ENCODE data around the gene SERPINB1. TPM values are rescaled to one million over a fixed set of nuclear protein-coding genes. Genes with fewer than 3 reads are reported as not detected.

SERPINB1 gene
- total and polyA plus RNA-seq, 9 of the 15 experiments (the other 6 are each of a cell fraction or from before 2014, with no cell fraction given): 33.9 to 108 (median 63.8) TPM

- TF ChIP-seq NR2C2 (CRISPR knock-in tag; IDR thresholded peaks at IDR 0.05) (no peak), NR2C2 (tag; IDR thresholded peaks at IDR 0.05) (no peak), CBX8 (IDR thresholded peaks at IDR 0.05; ENCODE audit: borderline replicate concordance, extremely low read depth, low read depth, low read length, poor library complexity, severe bottlenecking) (no peak), FOXM1 (IDR thresholded peaks at IDR 0.05; ENCODE audit: low read depth) (no peak), FOXM1 (CRISPR knock-in tag; IDR thresholded peaks at IDR 0.05; ENCODE audit: low read depth) (no peak)
Measured at GRCh38 chr6:2782825-2783187, 58.9 kb downstream of the SERPINB1 start (continued).

GRCh38 chr6:2782356-2782708, 59.3 kb downstream of the SERPINB1 start:
- ChIA-PET CTCF (ENCODE audit: low intra/inter-chr PET ratio) (no interaction called here), POLR2A (interaction anchor here (0.6 to 9.0 kb wide), 8 partner anchors 9 to 206 kb away, joined by 3 to 151 read pairs (median 4); partner anchors contain the start of gene WRNIP1)
- no peak overlapping the region; the same call in 1 of the 2 replicates for H3K4me2 ChIP-seq (ENCODE audit: insufficient read depth, low read length)
- FAIRE-seq (no peak), DNase-seq (ENCODE audit: extremely low read depth in 1 of 4, low spot score in 3 of 4) (no peak), ATAC-seq (no peak)
- no peak overlapping the region for H2AFZ ChIP-seq (ENCODE audit: low read depth, low read length)
- H3K9me3 ChIP-seq (replicated peaks; ENCODE audit: control insufficient read depth, insufficient read depth, low read depth, low read length): no peaks in the 10 kb centered on the region
- H3K4me3 ChIP-seq: no peak overlapping the region
- BruUV-seq (replicated peaks): no TSS peak
- in situ Hi-C loops (cut with MboI): loop anchor here (10.0 kb wide), 1 partner anchor 272 kb away; no protein-coding TSS in a partner anchor
- intact Hi-C loops (cut with micrococcal nuclease): no loop called here
- H3K4me1 ChIP-seq (replicated peaks in 1 of 2; ENCODE audit: control insufficient read depth in 2 of 2, insufficient read depth in 2 of 2, low read length in 2 of 2): peaks cover 19 to 20% of the 10 kb centered on the region in 2 experiments
- peak overlapping the region; percentile 61; the same call in 1 of the 3 replicates for H3K27ac ChIP-seq (ENCODE audit: extremely low read depth, low read depth, low read length)
- TF ChIP-seq TBP (optimal IDR thresholded peaks at IDR 0.05; ENCODE audit: low read depth, low read length) (peak; percentile 9), POLR3G (IDR thresholded peaks at IDR 0.05; ENCODE audit: extremely low read depth, insufficient read length, insufficient replicate concordance) (no peak), MIER1 (IDR thresholded peaks at IDR 0.05; ENCODE audit: low read depth) (no peak), CLOCK (CRISPR knock-in tag; IDR thresholded peaks at IDR 0.05; ENCODE audit: borderline replicate concordance) (no peak), HBP1 (CRISPR knock-in tag; IDR thresholded peaks at IDR 0.05) (no peak), ZNF263 (CRISPR knock-in tag; IDR thresholded peaks at IDR 0.05; ENCODE audit: borderline replicate concordance) (peak; percentile 89), SRF (CRISPR knock-in tag; IDR thresholded peaks at IDR 0.05) (no peak), NFXL1 (CRISPR knock-in tag; IDR thresholded peaks at IDR 0.05) (no peak), HNRNPH1 (optimal IDR thresholded peaks at IDR 0.05; ENCODE audit: low read depth, low read length) (no peak), ZNF583 (CRISPR knock-in tag; IDR thresholded peaks at IDR 0.05) (no peak), CEBPB (tag; IDR thresholded peaks at IDR 0.05) (no peak), ZNF75A (CRISPR knock-in tag; IDR thresholded peaks at IDR 0.05) (no peak), DIDO1 (tag; IDR thresholded peaks at IDR 0.05; ENCODE audit: low read depth) (no peak)
- no peaks in the 10 kb centered on the region for H3K27me3 ChIP-seq (ENCODE audit: control insufficient read depth in 2 of 2, insufficient read depth in 2 of 2, low read length in 2 of 2)
- peaks cover 63% of the 10 kb centered on the region for H3K79me2 ChIP-seq (ENCODE audit: control insufficient read depth, insufficient read depth, low read length)
- peak overlapping the region in 1 of 2 experiments; percentile 30; a peak in 2 of 4 replicates for H3K9ac ChIP-seq (ENCODE audit: insufficient read depth in 1 of 2, low read depth in 2 of 2, low read length in 2 of 2)
- H4K20me1 ChIP-seq (replicated peaks; ENCODE audit: control insufficient read depth, insufficient read depth, low read length): 0 out of 2 replicates have a peak, but pooled peaks cover 5% of the 10 kb centered on the region
- H3K9me1 ChIP-seq (ENCODE audit: control insufficient read depth, insufficient read depth, low read length): no peaks in the 10 kb centered on the region
- H3K36me3 ChIP-seq (ENCODE audit: control insufficient read depth, insufficient read depth, low read length): peaks cover 88% of the 10 kb centered on the region
- WGBS (ENCODE audit: insufficient coverage, low coverage, missing lambda C conversion rate): 87% methylated on average over 9 of the region's 9 CpGs
